Neural progenitor cell (in vitro differentiated cells): ENCODE results near the gene VCL. TPM values are rescaled to one million over a fixed set of nuclear protein-coding genes. Genes with fewer than 3 reads are reported as not detected.

Source experiments
- DNase-seq: peaks from one replicate; pipeline ENCODE4 v3.0.0-alpha.2; 2016; ENCODE audit warnings: low spot score
- H2AFZ ChIP-seq: fragments of 200-600 bp; sonication (generic); replicated peaks from 2 replicates; pipeline ENCODE4 v1.6.1; 2016; ENCODE audit warnings: antibody characterized with exemption
- H3F3A ChIP-seq: fragments of 200-600 bp; sonication (generic); 2 replicates; pipeline ENCODE4 v1.6.1; 2016; ENCODE audit warnings: antibody characterized with exemption, low read depth
- H3K27ac ChIP-seq: fragments of 200-600 bp; sonication (generic); 2 replicates; pipeline ENCODE4 v1.5.1; 2016; ENCODE audit warnings: mild to moderate bottlenecking
- H3K27me3 ChIP-seq: fragments of 200-600 bp; sonication (generic); 2 replicates; pipeline ENCODE4 v1.6.1; 2016; ENCODE audit warnings: mild to moderate bottlenecking, moderate library complexity
- H3K36me3 ChIP-seq: fragments of 200-600 bp; sonication (generic); 2 replicates; pipeline ENCODE4 v1.5.1; 2016
- H3K4me1 ChIP-seq: fragments of 200-600 bp; sonication (generic); 2 replicates; pipeline ENCODE4 v1.6.1; 2016; ENCODE audit warnings: mixed run types
- H3K4me2 ChIP-seq: fragments of 200-600 bp; sonication (generic); 2 replicates; pipeline ENCODE4 v1.6.1; 2016
- H3K4me3 ChIP-seq: fragments of 200-600 bp; sonication (generic); 2 replicates; pipeline ENCODE4 v1.5.1; 2016
- H3K79me2 ChIP-seq: fragments of 200-600 bp; sonication (generic); 2 replicates; pipeline ENCODE4 v1.6.1; 2016; ENCODE audit warnings: low read depth
- H3K9ac ChIP-seq: fragments of 200-600 bp; sonication (generic); 2 replicates; pipeline ENCODE4 v1.6.1; 2016
- H3K9me3 ChIP-seq: fragments of 200-600 bp; sonication (generic); 2 replicates; pipeline ENCODE4 v1.5.1; 2016; ENCODE audit warnings: low read depth
- H4K20me1 ChIP-seq: fragments of 200-600 bp; sonication (generic); 2 replicates; pipeline ENCODE4 v1.6.1; 2016; ENCODE audit warnings: low read depth
- H3K27ac Mint-ChIP-seq: 3 replicates; pipeline ENCODE4 v1.8.0; 2021; ENCODE audit warnings: mixed read lengths
- H3K27me3 Mint-ChIP-seq: 2 replicates; pipeline ENCODE4 v1.8.0; 2022; ENCODE audit warnings: low read depth, mild to moderate bottlenecking, inconsistent platforms, moderate library complexity, mixed read lengths; ENCODE audit not compliant: insufficient read depth
- H3K36me3 Mint-ChIP-seq: 3 replicates; pipeline ENCODE4 v1.8.0; 2021; ENCODE audit warnings: mixed read lengths
- H3K4me1 Mint-ChIP-seq: 3 replicates; pipeline ENCODE4 v1.8.0; 2021; ENCODE audit warnings: mixed read lengths
- H3K4me3 Mint-ChIP-seq: 3 replicates; pipeline ENCODE4 v1.8.0; 2021; ENCODE audit warnings: mild to moderate bottlenecking, moderate library complexity, mixed read lengths
- H3K9me3 Mint-ChIP-seq: 3 replicates; pipeline ENCODE4 v1.8.0; 2020; ENCODE audit warnings: mixed read lengths
- EZH2 ChIP-seq: fragments of 200-600 bp; sonication (generic); IDR thresholded peaks from 2 replicates; pipeline ENCODE4 v1.6.1; 2017; ENCODE audit warnings: antibody characterized with exemption, mild to moderate bottlenecking, moderate library complexity
- EZH2phosphoT487 ChIP-seq: fragments of 200-600 bp; sonication (generic); IDR thresholded peaks from 2 replicates; pipeline ENCODE4 v1.6.1; 2017; ENCODE audit warnings: antibody characterized with exemption
- total RNA-seq: library from RNA; depleted of rRNA; stranded (reverse); fragments of >200 nt; gene quantifications from 2 replicates; pipeline ENCODE4 v1.2.3, GENCODE V29; 2015; ENCODE audit warnings: low replicate concordance
- TF ChIP-seq, protein P1 (sequence below): fragments of 200-600 bp; sonication (generic); IDR thresholded peaks from 2 replicates; pipeline ENCODE4 v1.5.1; 2017; ENCODE audit warnings: antibody characterized with exemption, mild to moderate bottlenecking

The VCL gene
- total RNA-seq, 1 donor from 2014 or later = 96.9 TPM

DNA sequence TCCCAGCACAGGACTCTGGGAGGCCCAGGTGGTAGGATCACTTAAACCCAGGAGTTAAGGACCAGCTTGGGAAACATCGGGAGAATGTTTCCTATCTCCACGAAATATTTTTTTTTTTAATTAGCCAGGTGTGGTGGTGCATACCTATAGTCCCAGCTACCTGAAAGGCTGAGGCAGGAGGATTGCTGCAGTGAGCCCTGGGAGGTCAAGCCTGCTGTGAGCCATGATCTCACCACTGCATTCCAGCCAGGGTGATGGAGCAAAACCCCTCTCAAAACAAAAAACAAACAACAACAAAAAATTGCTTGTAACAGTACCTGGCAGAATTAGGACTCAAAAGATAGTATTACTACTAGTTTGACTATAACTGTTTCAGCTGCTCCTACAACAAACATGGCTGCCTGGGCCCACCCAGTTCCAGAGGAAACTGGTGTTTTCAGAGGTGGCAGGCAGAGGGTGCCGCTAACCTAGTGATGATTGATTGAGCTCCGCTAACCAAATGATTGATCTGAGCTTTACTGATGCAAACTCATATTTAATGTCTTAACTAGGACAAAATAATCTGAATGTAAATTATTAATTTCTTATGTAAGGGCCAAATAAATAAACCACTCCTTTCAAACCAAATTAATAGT is 95.7 kb downstream of the VCL start:
- Mint-ChIP-seq H3K4me1 (no peaks in the 10 kb centered on the region), H3K36me3 (peaks cover 37% of the 10 kb centered on the region), H3K27me3 (peaks cover 2% of the 10 kb centered on the region), H3K27ac (no peak overlapping the region), H3K9me3 (no peaks in the 10 kb centered on the region), H3K4me3 (no peak overlapping the region)
- Histone ChIP-seq H3K9ac (no peak overlapping the region), H3K4me2 (no peak overlapping the region), H3F3A (no peaks in the 10 kb centered on the region), H3K4me3 (no peak overlapping the region), H3K27ac (no peak overlapping the region), H3K9me3 (no peaks in the 10 kb centered on the region), H3K79me2 (no peaks in the 10 kb centered on the region), H3K4me1 (no peaks in the 10 kb centered on the region), H3K27me3 (no peaks in the 10 kb centered on the region), H3K36me3 (peaks cover 22% of the 10 kb centered on the region), H4K20me1 (no peaks in the 10 kb centered on the region), H2AFZ (no peak overlapping the region)
- TF ChIP-seq EZH2phosphoT487 (no peak), EZH2 (no peak)
- TF ChIP-seq, protein P1, sequence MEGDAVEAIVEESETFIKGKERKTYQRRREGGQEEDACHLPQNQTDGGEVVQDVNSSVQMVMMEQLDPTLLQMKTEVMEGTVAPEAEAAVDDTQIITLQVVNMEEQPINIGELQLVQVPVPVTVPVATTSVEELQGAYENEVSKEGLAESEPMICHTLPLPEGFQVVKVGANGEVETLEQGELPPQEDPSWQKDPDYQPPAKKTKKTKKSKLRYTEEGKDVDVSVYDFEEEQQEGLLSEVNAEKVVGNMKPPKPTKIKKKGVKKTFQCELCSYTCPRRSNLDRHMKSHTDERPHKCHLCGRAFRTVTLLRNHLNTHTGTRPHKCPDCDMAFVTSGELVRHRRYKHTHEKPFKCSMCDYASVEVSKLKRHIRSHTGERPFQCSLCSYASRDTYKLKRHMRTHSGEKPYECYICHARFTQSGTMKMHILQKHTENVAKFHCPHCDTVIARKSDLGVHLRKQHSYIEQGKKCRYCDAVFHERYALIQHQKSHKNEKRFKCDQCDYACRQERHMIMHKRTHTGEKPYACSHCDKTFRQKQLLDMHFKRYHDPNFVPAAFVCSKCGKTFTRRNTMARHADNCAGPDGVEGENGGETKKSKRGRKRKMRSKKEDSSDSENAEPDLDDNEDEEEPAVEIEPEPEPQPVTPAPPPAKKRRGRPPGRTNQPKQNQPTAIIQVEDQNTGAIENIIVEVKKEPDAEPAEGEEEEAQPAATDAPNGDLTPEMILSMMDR = no peak
- no peak for DNase-seq

DNA sequence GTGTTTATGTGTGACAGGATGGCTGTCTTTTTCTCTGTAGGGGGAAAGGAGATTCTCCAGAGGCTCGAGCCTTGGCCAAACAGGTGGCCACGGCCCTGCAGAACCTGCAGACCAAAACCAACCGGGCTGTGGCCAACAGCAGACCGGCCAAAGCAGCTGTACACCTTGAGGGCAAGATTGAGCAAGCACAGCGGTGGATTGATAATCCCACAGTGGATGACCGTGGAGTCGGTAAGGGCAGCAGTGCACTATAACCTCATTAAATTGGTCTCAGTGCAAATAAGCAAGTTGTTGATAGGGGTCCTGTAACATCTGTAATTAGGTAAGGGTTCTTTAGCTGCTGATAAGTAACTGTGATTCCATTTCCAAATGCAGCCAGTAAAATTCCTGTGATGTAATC is 96.3 kb downstream of the VCL start:
- no peak for DNase-seq
- Histone ChIP-seq H3K36me3 (peaks cover 22% of the 10 kb centered on the region), H3K27me3 (no peaks in the 10 kb centered on the region), H3K9me3 (no peaks in the 10 kb centered on the region), H3K27ac (no peak overlapping the region), H2AFZ (no peak overlapping the region), H3K9ac (no peak overlapping the region), H4K20me1 (no peaks in the 10 kb centered on the region), H3K4me1 (no peaks in the 10 kb centered on the region), H3K4me3 (no peak overlapping the region), H3F3A (no peaks in the 10 kb centered on the region), H3K79me2 (no peaks in the 10 kb centered on the region), H3K4me2 (no peak overlapping the region)
- Mint-ChIP-seq H3K36me3 (peaks cover 36% of the 10 kb centered on the region), H3K27ac (no peak overlapping the region), H3K9me3 (no peaks in the 10 kb centered on the region), H3K4me3 (no peak overlapping the region), H3K4me1 (no peaks in the 10 kb centered on the region), H3K27me3 (peaks cover 2% of the 10 kb centered on the region)
- no peak for TF ChIP-seq EZH2
- TF ChIP-seq, protein P1 = no peak
- TF ChIP-seq EZH2phosphoT487 = no peak

DNA sequence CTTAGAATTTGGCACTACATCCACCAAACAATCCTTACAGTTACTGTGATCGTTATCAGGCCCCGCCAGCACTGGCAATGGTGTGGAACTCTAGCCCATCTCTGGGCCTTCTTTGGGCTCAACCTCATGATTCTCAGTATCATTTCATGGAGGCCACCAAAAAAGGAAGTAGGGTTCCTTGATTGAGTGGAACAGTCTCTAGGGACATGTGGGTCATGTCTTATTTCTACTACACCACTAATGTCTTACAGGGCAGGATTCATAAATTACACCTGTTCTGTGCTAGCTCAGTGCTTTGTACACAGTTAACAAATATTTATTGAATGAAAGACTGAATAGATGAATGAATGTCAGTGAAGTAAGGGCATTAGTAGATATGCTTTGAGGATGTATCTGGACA is 98.9 kb downstream of the VCL start:
- H3K27me3 Mint-ChIP-seq = peaks cover 2% of the 10 kb centered on the region
- DNase-seq = no peak
- H3K9ac ChIP-seq = no peak overlapping the region
- H3K27me3 ChIP-seq = no peaks in the 10 kb centered on the region
- H3F3A ChIP-seq = no peaks in the 10 kb centered on the region
- H3K4me3 Mint-ChIP-seq = no peak overlapping the region
- no peaks in the 10 kb centered on the region for H3K9me3 ChIP-seq
- H3K4me1 ChIP-seq = no peaks in the 10 kb centered on the region
- H3K9me3 Mint-ChIP-seq = no peaks in the 10 kb centered on the region
- no peaks in the 10 kb centered on the region for H3K4me1 Mint-ChIP-seq
- no peak overlapping the region for H2AFZ ChIP-seq
- H3K4me3 ChIP-seq = no peak overlapping the region
- no peaks in the 10 kb centered on the region for H4K20me1 ChIP-seq
- no peaks in the 10 kb centered on the region for H3K79me2 ChIP-seq
- H3K36me3 Mint-ChIP-seq = peaks cover 38% of the 10 kb centered on the region
- H3K4me2 ChIP-seq = no peak overlapping the region
- TF ChIP-seq EZH2 (no peak), EZH2phosphoT487 (no peak)
- TF ChIP-seq, protein P1 = no peak
- H3K27ac Mint-ChIP-seq = no peak overlapping the region
- H3K27ac ChIP-seq = no peak overlapping the region
- H3K36me3 ChIP-seq = peaks cover 16% of the 10 kb centered on the region
